BE2C (cell line): ENCODE measurements around the gene PAX5.

Experiments used
- DNase-seq: peaks from one replicate; pipeline ENCODE4 v3.0.0-alpha.2; 2020
- H3K27me3 ChIP-seq: fragments of 250-450 bp; sonication (Bioruptor Pico); 2 replicates; pipeline ENCODE4 v1.5.1; 2020; ENCODE audit warnings: mild to moderate bottlenecking
- H3K36me3 ChIP-seq: fragments of 250-450 bp; sonication (Bioruptor Pico); 2 replicates; pipeline ENCODE4 v1.5.1; 2020; ENCODE audit warnings: mild to moderate bottlenecking
- H3K4me1 ChIP-seq: fragments of 250-450 bp; sonication (Bioruptor Pico); 2 replicates; pipeline ENCODE4 v1.5.1; 2020
- H3K4me3 ChIP-seq: 2 replicates; pipeline ENCODE4 v1.5.1; 2011; ENCODE audit warnings: low read depth, low read length
- H3K9me3 ChIP-seq: fragments of 250-450 bp; sonication (Bioruptor Pico); 2 replicates; pipeline ENCODE4 v1.5.1; 2020
- CTCF ChIP-seq: IDR thresholded peaks from 2 replicates; pipeline ENCODE4 v1.5.1; 2012; ENCODE audit warnings: mild to moderate bottlenecking, low read depth, low read length

PAX5 gene

GRCh38 chr9:36881316-36881715, 152.8 kb downstream of the PAX5 start:
- H3K4me1 ChIP-seq = no peaks in the 10 kb centered on the region
- H3K27me3 ChIP-seq = no peaks in the 10 kb centered on the region
- DNase-seq = no peak
- H3K36me3 ChIP-seq = peaks cover 4% of the 10 kb centered on the region
- no peak for TF ChIP-seq CTCF
- no peaks in the 10 kb centered on the region for H3K9me3 ChIP-seq
- H3K4me3 ChIP-seq = no peak overlapping the region

- no peak for DNase-seq
- H3K9me3 ChIP-seq = no peaks in the 10 kb centered on the region
- no peak overlapping the region for H3K4me3 ChIP-seq
- no peaks in the 10 kb centered on the region for H3K4me1 ChIP-seq
- H3K27me3 ChIP-seq = no peaks in the 10 kb centered on the region
- TF ChIP-seq CTCF = no peak
- peaks cover 4% of the 10 kb centered on the region for H3K36me3 ChIP-seq
Observed at GRCh38 chr9:36880075-36880474, 154.0 kb downstream of the PAX5 start.

GRCh38 chr9:36878986-36879982, 154.8 kb downstream of the PAX5 start:
- Histone ChIP-seq H3K36me3 (peaks cover 4% of the 10 kb centered on the region), H3K4me3 (no peak overlapping the region), H3K4me1 (no peaks in the 10 kb centered on the region), H3K9me3 (no peaks in the 10 kb centered on the region), H3K27me3 (no peaks in the 10 kb centered on the region)
- DNase-seq = no peak
- no peak for TF ChIP-seq CTCF

- TF ChIP-seq CTCF = no peak
- H3K4me3 ChIP-seq = no peak overlapping the region
- DNase-seq = no peak
- no peaks in the 10 kb centered on the region for H3K4me1 ChIP-seq
- H3K27me3 ChIP-seq = no peaks in the 10 kb centered on the region
- H3K36me3 ChIP-seq = peaks cover 4% of the 10 kb centered on the region
- no peaks in the 10 kb centered on the region for H3K9me3 ChIP-seq
Observed at GRCh38 chr9:36877239-36877638, 156.8 kb downstream of the PAX5 start.

- H3K9me3 ChIP-seq = no peaks in the 10 kb centered on the region
- DNase-seq = no peak
- H3K4me3 ChIP-seq = no peak overlapping the region
- H3K36me3 ChIP-seq = no peaks in the 10 kb centered on the region; the same call in 1 of the 2 replicates
- no peaks in the 10 kb centered on the region for H3K27me3 ChIP-seq
- no peak for TF ChIP-seq CTCF
- H3K4me1 ChIP-seq = no peaks in the 10 kb centered on the region
Observed at GRCh38 chr9:36876056-36876455, 158.0 kb downstream of the PAX5 start.

GRCh38 chr9:36874921-36875320, 159.1 kb downstream of the PAX5 start:
- Histone ChIP-seq H3K9me3 (no peaks in the 10 kb centered on the region), H3K4me3 (no peak overlapping the region), H3K27me3 (no peaks in the 10 kb centered on the region), H3K4me1 (no peaks in the 10 kb centered on the region), H3K36me3 (no peaks in the 10 kb centered on the region; the same call in 1 of the 2 replicates)
- no peak for DNase-seq
- TF ChIP-seq CTCF = no peak
